NCI-H2196 treated with DMSO at 0.1 percent for 48 hours (cell line): Measurements from ENCODE around the gene COASY.
"Not testable (repeated sequence)": the region's sequence is repeated elsewhere in the genome, so short reads cannot be mapped to it uniquely, and the experiment has no call there.

ENCODE experiments used
- DNase-seq: peaks from one replicate; lab custom pipeline; 2025; ENCODE audit not compliant: unreplicated experiment; lab: John Stamatoyannopoulos, UW

COASY gene

DNA sequence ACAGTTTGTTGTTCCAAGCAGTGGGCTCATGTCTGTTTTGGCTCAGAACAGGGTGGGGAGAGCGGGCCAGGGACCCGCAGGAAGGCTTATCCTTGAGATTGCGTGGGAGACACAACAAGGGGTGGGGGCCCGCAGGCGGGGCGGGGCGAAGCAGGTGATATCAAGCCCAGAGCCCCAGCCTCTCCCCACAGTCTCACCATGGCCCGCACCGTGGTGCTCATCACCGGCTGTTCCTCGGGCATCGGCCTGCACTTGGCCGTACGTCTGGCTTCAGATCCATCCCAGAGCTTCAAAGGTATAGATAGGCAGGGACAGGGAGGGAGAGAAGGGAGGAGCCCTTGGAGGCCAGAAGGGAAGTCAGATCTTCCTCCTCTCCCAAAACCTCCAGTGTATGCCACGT is 9.2 kb upstream of the COASY start, which contains the start of gene HSD17B1:
Gene HSD17B1, plus strand, starts transcription at position 188 of the 400 bp plus-strand sequence. Its CDS starts 11 bp downstream, at position 199.
- DNase-seq: not testable (repeated sequence)

DNA sequence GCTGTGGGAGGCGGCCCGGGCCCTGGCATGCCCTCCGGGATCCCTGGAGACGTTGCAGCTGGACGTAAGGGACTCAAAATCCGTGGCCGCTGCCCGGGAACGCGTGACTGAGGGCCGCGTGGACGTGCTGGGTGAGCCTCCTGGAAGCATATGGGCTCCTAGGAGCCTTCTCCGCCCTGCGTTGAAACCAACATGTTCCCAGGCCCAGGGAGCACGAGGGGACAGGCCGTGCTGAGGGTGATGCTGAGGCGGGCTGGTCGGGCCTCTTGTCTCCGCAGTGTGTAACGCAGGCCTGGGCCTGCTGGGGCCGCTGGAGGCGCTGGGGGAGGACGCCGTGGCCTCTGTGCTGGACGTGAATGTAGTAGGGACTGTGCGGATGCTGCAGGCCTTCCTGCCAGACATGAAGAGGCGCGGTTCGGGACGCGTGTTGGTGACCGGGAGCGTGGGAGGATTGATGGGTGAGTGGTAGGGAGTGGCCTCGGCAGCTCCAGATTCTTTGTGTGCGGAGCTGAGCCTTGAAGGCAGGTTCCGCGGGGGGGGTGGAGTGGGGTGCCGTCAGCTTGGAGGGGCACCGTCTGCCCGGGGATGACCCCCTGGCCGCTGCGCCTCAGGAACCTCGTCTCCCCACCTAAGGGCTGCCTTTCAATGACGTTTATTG is 8.7 kb upstream of the COASY start:
- no peak for DNase-seq

- DNase-seq: no peak
These were observed 8.1 kb upstream of the COASY start for GRCh38 chr17:42553866-42554249.

- peak; percentile 49 for DNase-seq
These were observed 7.5 kb upstream of the COASY start for GRCh38 chr17:42554250-42555121.

DNA sequence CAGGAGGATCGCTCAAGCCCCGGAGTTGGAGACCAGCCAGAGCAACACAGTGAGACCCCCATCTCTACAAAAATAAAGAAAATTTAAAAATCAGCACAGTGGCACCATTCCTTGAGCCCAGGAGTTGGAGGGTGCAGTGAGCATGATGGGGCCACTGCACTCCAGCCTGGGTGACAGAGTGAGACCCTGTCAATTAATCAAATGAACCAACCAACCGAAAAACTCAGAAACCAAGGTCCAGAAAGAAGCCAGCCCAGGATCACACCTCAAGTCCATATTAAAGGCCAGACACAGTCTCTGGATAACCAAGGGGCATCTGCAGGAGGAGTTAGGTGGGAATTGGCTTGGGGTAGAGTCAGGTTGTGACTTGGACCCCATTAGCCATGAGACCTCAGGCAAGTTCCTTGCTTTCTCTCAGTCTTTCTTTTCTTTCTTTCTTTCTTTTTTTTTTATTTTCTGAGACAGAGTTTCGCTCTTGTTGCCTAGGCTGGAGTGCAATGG is 6.8 kb upstream of the COASY start:
- DNase-seq: no peak

DNA sequence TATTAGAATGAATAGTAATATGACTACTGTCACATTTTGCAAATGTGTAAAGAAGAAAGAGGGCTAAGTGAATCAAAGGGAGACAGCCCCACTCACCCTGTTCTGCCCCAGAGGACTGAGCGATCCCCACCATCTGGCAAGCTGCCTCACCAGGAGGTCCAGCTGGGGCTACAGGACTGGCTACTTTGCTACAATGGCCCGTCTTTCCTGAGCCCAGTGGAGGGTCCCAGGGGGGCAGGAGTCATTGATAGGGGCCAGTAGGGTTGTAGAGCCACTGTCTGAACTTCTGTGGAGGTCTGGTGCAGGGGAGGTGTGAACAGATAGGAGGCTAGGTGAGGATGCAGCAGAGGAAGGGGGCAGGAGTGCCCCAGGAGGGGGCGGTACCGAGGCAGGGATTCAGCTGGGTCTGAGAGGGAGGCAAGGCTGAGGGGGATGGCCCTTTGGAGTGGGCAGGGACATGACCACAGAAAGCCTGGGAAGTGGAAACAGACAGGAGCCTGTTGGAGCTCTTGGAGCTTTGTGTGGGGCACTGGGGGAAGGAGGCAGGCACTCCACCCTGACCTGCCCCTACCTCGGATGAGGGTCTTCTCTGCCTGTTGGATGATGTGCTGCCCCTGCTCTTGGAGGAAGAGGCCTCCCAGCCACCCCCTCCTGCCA is 5.9 kb upstream of the COASY start:
- DNase-seq: not testable (repeated sequence)

DNA sequence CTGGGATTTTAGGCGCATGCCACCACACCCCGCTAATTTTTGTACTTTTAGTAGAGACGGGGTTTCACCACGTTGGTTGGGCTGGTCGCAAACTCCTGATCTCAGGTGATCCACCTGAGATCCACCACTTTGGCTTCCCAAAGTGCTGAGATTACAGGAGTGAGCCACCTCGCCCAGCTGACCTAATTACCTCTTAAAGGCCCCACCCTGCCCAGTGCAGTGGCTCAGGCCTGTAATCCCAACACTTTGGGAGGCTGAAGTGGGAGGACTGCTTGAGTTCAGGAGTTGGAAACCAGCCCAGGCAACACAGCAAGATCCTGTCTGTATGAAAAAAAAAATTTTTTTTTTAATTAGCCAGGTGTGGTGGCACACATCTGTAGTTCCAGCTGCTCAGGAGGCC is 2.9 kb upstream of the COASY start:
- no peak for DNase-seq

GRCh38 chr17:42560246-42560645 is 1.7 kb upstream of the COASY start:
- DNase-seq: no peak

GRCh38 chr17:42562388-42563142 is 617 bp downstream of the COASY start:
- DNase-seq: no peak

DNA sequence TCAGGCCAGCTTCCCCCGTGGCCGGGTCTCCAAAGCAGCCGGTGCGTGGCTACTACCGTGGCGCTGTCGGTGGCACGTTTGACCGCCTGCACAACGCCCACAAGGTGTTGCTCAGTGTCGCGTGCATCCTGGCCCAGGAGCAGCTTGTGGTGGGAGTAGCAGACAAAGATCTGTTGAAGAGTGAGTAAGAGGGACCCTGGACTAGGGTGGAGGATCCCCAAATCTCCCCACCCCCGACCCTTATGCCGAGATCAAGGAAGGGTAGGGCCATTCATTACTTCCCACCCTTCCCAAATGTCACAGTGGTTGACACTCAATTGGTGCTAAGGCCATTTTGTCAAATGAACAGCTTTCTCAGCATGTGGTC is 1.2 kb downstream of the COASY start:
- DNase-seq: no peak

DNA sequence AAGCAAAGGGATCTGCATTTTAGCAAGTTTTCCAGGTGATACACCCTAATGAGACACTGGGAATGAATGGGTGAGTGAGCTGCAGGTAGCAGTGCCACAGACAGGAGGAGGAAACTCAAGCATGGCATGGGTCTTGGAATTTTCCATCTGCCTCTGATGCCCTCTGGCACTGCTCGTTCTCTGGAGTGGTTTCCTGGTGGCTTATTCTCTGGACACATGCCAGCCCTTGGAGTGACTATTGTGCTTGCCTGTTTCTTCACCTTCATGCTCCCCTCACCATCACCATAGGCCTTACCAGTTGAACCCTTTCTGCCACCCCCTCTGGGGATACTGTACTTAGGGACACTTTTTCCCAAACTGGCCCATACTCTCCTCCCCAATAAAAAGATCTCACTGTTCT is 1.6 kb downstream of the COASY start:
- DNase-seq: no peak

GRCh38 chr17:42563950-42564349 is 2.0 kb downstream of the COASY start:
- no peak for DNase-seq

- no peak for DNase-seq
These were observed 3.0 kb downstream of the COASY start for GRCh38 chr17:42564815-42565522.

DNA sequence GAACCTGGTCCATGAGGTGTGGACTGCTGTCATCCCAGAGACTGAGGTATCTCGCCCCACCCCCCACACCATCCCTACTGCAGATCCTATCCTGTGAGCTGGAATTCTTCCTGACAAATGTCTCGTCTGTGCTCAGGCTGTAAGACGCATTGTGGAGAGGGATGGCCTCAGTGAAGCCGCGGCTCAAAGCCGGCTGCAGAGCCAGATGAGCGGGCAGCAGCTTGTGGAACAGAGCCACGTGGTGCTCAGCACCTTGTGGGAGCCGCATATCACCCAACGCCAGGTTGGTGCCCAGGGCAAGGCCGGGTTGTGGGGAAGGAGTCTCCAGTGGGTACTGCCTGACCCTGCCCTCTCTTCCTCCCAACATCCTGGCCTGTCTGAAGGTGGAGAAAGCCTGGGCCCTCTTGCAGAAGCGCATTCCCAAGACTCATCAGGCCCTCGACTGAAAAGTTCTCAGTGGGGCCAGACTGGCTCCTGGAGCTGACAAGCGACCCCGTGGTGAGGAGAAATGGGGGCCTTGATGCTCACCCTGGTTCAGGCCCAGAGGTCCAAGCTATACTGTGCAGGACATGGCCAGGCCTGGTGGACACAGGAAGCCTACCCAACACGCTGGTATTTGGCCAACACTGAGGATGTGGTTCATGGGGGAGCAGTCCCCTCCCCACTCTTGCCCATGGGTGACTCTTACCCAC is 3.7 kb downstream of the COASY start:
- DNase-seq: no peak

- no peak for DNase-seq
These were observed 4.4 kb downstream of the COASY start for GRCh38 chr17:42566215-42566882.

GRCh38 chr17:42566883-42567573 is 5.1 kb downstream of the COASY start, which contains the start of gene MLX:
TSS of gene MLX (plus strand) at chr17:42567100. CDS start at chr17:42567125, 25 bp downstream.
- DNase-seq: peak; percentile 71

DNA sequence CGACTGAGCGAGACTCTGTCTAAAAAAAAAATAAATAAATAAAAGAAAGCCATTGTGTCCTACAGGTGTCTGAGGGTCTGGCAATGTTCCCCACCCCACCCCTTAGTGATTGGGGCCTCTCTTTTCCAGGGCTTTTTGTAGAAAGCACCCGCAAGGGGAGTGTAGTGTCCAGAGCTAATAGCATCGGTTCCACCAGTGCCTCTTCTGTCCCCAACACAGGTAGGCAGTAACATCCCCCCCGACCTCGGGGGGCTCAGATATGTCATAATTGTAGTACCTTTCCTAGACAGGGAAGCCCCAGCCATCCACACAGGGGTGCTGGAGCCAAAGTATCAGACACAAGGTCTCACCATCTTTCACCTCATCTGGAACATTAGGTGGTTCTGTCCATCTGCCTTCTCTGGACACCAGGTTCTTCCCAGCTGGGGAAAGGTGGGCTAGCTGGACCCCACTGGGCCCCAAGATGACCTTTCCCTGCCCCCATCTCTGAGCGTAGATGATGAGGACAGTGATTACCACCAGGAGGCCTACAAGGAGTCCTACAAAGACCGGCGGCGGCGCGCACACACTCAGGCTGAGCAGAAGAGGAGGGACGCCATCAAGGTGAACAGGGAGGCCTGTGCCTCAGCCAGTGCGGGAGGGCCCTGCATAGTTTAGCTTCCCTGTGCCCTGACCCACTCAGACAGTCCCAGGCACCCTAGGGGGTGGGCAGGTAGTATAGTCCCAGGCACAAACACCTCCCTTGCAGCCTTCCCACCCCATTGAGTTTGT is 6.6 kb downstream of the COASY start:
- no peak for DNase-seq
